Middle frontal gyrus (tissue), 1 donor: ENCODE measurements around the gene CENPA.
"Not testable (repeated sequence)": the region's sequence is repeated elsewhere in the genome, so short reads cannot be mapped to it uniquely, and the experiment has no call there.

ENCODE experiments used
- DNase-seq: peaks from one replicate; pipeline ENCODE4 v3.0.0-alpha.2; 2015; ENCODE audit warnings: low spot score; ENCODE audit errors: extremely low spot score

Gene CENPA

GRCh38 chr2:26760991-26761390, 24.9 kb upstream of the CENPA start:
- DNase-seq, result not testable (repeated sequence)

DNA sequence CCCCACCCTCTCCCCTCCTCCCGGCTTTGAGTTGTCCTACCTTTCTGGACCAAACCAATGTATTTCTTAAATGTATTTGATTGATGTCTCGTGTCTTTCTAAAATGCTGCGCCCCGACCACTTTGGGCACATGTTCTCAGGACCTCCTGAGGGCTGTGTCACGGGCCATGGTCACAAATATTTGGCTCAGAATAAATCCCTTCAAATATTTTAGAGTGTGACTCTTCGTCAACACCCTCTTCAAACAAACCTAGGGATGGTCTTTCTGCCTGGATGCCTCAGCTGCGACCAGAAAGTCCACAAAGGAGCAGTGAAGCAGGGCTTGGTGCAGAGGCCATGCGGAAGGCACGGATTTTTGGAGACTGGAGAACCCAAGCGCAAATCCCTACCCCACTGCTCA, 22.8 kb upstream of the CENPA start:
- DNase-seq, result no peak

DNA sequence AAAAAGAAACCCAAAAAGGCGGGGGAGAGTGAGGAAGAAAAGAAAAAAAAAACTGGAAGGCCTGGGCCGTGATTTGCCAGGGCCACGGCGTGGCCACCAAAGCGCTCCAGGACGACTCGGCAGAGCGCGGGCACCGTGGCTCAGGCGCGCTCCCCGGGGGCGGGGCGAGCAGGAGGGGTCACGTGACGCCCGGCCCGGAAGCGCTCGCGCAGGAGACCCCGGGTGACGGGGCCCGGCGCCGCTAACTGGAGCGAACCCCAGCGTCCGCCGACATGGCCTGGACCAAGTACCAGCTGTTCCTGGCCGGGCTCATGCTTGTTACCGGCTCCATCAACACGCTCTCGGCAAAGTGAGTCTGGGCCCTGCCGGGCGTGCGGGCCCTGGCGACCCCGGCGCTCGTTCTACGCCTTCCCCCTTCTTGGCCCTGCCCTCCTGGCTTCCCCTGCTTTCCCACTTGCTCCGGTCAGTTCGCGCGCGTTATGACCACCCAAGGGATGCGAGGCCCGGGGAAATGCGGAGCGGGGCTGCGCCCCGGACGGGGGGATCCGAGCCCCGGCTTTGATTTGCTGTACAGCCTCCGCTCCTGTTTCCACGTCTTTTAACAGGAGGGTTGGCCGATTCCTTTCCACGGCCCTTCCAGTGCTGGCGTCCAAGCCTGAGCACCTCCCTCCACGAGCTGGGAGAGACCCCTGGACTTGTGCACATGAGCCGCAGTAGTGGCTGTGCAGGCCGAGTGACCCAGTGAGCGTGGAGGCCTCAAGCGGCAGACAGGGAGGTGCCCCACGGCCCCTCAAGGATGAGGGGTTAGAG, 21.6 kb upstream of the CENPA start, which contains the start of gene SLC35F6:
Gene SLC35F6, plus strand, starts transcription at position 207 of the 810 bp plus-strand sequence. Its CDS starts 66 bp downstream, at position 273.
- DNase-seq, result peak; percentile 77

- DNase-seq, result no peak
Observed at GRCh38 chr2:26764906-26765305, 20.9 kb upstream of the CENPA start.

- DNase-seq, result no peak
Observed at GRCh38 chr2:26765475-26766200, 20.2 kb upstream of the CENPA start.

DNA sequence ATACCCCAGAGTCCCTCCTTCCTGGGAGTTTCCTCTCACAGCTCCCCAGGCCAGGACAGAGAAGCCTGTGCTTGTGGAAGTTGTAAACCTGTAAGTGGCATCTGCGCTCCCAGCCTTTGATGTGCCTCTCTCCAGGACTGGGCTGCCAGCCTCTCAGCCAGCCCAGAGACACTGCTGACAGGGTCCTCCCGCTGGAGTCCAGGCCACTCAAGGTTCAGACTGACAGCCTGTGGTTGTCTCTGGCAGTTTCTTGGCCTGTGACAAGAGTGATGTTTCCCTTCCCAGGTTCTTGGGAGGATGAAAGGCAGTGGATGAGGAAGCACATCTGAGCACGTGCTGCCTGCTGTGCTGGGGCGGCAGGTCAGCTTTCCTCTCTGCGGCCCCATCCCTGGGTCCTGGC, 18.7 kb upstream of the CENPA start:
- DNase-seq, result no peak

- no peak for DNase-seq
Observed at GRCh38 chr2:26767894-26768487, 17.9 kb upstream of the CENPA start.

- DNase-seq, result no peak
Observed at GRCh38 chr2:26768759-26769088, 17.1 kb upstream of the CENPA start.

GRCh38 chr2:26769089-26769761, 16.6 kb upstream of the CENPA start:
- DNase-seq, result no peak

- no peak for DNase-seq
Observed at GRCh38 chr2:26770986-26771586, 14.8 kb upstream of the CENPA start.

- no peak for DNase-seq
Observed at GRCh38 chr2:26772064-26773001, 13.5 kb upstream of the CENPA start.

- no peak for DNase-seq
Observed at GRCh38 chr2:26776195-26776800, 9.6 kb upstream of the CENPA start.

DNA sequence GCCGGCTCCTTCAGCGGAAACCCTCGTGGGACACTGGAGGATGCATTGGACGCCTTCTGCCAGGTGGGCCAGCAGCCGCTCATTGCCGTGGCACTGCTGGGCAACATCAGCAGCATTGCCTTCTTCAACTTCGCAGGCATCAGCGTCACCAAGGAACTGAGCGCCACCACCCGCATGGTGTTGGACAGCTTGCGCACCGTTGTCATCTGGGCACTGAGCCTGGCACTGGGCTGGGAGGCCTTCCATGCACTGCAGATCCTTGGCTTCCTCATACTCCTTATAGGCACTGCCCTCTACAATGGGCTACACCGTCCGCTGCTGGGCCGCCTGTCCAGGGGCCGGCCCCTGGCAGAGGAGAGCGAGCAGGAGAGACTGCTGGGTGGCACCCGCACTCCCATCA, 7.8 kb upstream of the CENPA start:
- no peak for DNase-seq

- DNase-seq, result no peak
Observed at GRCh38 chr2:26778507-26778906, 7.3 kb upstream of the CENPA start.

GRCh38 chr2:26780203-26780760, 5.6 kb upstream of the CENPA start:
- DNase-seq, result no peak

GRCh38 chr2:26782876-26783704, 2.8 kb upstream of the CENPA start:
- DNase-seq, result no peak

- no peak for DNase-seq
Observed at GRCh38 chr2:26784570-26785234, 1.2 kb upstream of the CENPA start.
